Esophagus muscularis mucosa (tissue), 4 donors: ENCODE results near the gene SLF2.

Experiments
- CTCF ChIP-seq, 3 experiments: fragments of 200-600 bp in 2 of 3; fragments of 450-650 bp in 1 of 3; sonication (generic) in 2 of 3; IDR thresholded peaks; one replicate each; pipeline ENCODE4 v1.5.1; 2017 to 2019; ENCODE audit warnings: antibody characterized with exemption in 3 of 3, mild to moderate bottlenecking in 2 of 3, moderate library complexity in 1 of 3
- EP300 ChIP-seq: sonication (generic); formaldehyde crosslinking; IDR thresholded peaks from one replicate; pipeline ENCODE4 v1.6.1; 2017; ENCODE audit warnings: antibody characterized with exemption
- POLR2A ChIP-seq: fragments of 450-650 bp; IDR thresholded peaks from one replicate; pipeline ENCODE4 v1.6.1; 2017; ENCODE audit warnings: antibody characterized with exemption, moderate library complexity, mild to moderate bottlenecking, low read depth
- POLR2AphosphoS5 ChIP-seq, 2 donors: sonication (generic); formaldehyde crosslinking; IDR thresholded peaks; one replicate each; pipeline ENCODE4 v1.6.1; 2017; ENCODE audit warnings: antibody characterized with exemption in 2 of 2

DNA sequence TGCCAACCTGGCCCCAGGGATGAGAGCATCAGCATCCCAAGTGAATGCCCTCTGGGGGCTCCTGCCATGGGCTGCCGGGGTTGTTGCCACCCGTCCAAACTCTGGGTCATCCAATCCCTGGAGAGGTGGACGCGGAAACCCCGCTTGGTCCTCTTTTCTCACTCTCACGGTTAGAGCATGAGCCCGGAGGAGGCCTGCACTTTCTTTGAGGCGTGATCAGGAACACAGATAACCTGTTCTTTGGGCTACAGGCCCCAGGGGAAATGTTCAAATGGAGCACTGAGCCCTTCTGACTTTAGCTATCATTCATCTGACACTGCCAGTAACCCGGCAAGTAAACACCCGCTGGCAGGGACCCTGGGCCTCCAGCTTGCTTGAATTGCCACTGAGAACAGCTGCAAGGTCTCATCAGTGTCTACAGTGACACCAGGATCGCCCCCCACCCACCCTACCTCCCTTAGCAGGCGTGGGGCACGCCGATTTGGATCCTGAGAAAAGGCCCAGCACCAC, 29.4 kb upstream of the SLF2 start:
- no peak for TF ChIP-seq POLR2AphosphoS5 (IDR thresholded peaks at IDR 0.05)
- no peak for TF ChIP-seq CTCF (IDR thresholded peaks at IDR 0.05)
- TF ChIP-seq POLR2A, result no peak
- no peak for TF ChIP-seq EP300
